ENCODE data around the gene GNPDA1.
"Not testable (repeated sequence)": the region's sequence is repeated elsewhere in the genome, so short reads cannot be mapped to it uniquely, and the experiment has no call there.

The GNPDA1 gene

DNA sequence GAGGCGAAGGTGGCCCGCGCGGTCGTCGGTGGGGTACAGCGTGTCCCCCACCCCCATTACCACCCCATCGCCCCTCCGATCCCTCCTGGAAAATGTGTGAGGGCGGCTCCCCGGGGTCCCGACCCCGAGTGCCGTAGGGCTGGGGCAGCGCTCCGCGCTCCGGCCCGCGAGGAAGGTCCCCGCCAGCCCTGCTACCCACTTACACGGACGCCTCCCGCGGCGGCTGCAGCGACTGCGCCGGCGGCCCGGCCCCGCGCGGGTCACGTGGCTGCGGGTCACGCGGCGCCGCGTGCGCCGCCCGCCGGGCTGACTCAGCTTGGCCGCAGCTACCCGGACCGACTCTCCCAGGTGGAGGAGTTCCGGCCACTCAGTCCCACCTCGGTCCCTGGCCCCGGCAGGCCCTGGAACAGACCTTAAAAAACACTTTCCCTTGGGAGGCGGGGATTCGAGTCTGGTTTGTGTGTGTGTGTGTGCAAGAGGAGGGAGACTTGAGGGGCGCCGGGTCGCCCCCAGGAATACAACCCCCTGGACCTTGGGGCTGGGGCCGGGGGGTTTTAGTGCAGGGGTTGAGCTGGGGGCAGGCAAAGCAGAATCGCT is at the start of gene GNPDA1:
TSS of gene GNPDA1 (minus strand) at position 236 of the 597 bp plus-strand sequence. CDS start 992 bp downstream, outside the sequence.
- peak; percentile 93 for DNase-seq

DNA sequence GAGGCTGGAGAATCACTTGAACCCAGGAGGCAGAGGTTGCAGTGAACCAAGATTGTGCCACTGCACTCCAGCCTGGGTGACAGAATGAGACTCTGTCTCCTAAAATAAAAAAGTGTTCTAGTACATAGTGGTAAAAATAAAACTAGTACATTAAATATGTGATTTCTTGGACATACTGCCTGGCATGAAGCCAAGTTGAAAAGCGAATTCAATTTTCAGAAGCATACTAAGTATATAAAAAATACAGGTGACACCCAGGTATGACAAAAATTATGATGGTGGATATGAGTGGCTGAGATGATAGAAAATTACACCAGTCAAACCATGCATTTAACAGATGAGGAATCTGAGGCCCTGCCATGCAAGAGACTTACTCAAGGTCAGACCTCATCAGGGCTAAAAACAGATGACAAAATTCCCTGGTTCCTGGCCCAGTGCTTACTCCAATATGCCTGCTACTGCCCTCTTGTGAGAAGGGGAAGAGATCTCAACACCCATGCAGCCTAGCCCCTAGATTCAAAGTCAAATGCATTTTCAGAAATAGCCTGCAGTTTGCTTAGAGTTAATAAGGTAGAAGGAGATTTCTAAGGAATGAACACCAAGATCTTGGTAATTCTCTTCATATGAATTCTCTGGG is 46.6 kb upstream of the GNPDA1 start:
- DNase-seq = no peak

DNA sequence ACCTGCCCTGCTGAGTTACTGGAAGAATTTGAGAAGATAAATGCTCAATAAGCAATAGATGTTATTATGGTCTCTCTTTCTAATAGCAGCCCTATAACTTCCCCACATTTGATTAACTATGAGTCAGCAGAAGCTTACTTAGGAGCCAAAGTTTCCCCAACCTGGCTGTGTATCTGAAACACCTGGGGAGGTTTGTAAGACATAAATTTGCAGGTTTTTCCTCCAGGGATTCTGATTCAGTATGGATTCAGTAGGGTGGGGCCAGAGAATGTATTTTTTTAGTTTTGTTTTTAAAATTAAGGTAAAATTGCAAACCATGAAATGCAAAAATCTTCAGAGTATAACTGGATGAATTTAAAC is 44.9 kb upstream of the GNPDA1 start:
- no peak for DNase-seq

DNA sequence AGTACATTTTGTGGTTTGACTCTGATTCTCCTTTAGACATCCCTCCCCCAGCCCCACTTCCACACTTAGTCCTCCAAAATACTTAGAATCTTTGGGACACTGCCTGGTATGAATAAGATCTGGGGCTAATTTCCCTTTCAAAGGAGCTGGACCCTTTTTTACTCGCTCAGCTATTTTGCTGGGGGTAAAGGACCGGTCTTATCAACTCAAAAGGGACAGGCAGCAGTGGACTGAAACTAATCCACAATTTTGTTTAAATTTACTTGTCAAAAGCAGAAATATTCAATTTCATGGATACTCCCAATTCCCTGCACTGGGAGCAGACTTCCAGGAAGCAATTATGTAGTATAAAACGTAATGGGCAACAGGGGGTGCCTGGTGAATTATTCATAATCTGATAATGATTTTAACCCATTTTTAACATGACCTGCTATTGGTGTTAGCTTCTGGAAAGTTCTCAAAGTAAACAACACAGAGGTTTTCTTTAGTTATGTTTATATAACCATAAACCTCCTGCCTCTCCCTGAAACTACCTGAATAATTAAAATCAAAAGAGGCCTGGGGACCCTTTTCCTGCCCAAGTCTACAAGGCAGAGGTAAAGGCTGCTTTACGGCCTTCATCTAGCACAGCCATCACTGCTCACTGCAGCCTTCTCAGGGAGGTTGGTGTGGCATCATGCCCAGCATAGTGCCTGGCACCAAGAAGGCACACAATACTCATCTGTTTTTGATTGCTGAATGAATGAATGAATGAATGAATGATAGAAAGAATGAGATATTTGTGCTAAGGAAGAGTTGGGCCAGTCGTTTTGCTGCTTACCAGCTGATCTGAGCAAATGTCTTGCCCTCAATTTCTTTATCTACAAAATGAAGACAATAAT is 44.2 kb upstream of the GNPDA1 start:
- no peak for DNase-seq

DNA sequence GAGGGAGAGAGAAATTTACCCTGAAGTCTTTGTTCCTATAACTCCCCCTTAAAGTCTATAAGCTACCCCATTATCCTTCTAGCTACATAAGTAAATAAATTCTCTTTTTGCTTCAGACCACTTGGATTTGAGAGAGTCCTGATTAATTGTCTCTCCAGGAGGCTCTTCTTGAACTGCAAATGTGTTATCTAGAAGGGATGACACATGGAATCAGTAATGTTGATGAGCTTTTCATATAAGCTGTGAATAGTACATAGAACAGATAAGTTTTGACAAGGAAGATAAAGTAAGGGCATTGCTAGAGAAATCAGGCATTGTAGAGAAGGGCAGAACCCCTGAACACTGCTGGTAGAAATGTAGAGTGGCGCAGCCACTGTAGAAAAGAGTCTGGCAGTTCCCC is 42.5 kb upstream of the GNPDA1 start:
- DNase-seq = no peak

DNA sequence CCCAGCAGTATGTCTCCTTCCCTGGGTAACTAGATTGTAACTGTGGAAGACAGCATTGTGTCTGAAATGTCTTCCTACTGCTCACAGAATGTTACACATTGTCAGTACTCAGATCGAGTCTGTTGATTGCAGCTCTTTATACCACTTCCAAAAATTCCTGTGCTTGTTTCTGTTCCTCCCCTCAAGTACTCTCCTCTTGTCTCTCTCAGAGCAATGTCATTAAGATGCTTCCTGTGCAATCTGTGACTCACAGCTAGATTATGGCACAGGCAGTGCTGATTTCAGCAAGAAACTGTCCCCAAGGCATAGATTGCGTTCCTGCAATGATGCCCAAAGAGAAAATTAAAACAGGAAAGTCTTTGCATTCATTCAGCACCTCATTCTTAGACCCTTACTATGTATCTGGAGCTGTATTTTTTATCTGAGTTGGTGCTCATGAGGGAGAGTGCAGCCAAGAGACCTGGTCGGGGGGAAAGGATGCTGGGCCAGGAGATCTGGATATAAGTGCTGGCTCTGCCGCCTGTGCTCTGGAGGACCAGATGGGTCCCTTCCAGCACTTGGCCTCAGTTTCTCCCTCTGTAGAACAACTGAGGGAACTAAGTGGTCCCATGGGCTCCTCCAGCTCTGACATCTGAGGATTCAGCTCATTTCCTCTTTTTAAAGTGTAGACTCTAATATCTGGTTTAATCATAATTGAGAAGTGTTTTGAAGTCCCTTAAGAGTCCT is 40.8 kb upstream of the GNPDA1 start:
- DNase-seq = peak; percentile 89

DNA sequence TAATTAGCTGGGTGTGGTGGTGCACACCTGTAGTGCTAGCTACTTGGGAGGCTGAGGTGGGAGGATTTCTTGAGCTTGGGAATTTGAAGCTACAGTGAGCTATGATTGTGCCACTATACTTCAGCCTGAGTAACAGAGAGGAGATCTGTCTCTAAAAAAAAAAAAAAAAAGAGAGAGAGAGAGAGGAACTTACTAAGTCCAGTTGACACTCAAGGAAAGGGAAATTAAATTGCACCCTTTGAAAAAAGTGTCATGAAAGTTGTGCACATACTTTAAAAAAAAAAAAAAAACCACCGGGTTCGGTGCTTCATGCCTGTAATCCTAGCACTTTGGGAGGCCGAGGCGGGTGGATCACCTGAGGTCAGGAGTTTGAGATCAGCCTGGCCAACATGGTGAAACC is 39.2 kb upstream of the GNPDA1 start:
- DNase-seq = not testable (repeated sequence)

DNA sequence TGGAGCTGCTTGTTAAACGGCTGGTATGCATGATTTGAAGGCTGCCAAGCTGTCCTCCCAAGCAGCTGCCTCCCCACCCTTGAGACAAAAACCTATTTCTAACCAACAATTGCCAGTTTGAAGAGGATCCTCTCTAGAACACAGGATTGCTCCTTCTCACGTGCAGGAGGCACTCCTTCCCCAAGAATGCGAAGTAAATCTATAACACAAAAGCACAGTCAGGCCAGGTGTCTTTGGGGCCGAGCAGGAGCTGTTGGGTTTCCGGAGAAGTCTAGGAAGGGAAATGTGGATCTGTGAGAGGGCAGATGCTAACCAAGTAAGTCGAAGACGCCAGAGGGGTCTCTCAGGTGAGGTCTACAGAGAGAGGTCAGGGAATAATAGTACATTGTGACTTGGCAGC is 35.4 kb upstream of the GNPDA1 start:
- no peak for DNase-seq

DNA sequence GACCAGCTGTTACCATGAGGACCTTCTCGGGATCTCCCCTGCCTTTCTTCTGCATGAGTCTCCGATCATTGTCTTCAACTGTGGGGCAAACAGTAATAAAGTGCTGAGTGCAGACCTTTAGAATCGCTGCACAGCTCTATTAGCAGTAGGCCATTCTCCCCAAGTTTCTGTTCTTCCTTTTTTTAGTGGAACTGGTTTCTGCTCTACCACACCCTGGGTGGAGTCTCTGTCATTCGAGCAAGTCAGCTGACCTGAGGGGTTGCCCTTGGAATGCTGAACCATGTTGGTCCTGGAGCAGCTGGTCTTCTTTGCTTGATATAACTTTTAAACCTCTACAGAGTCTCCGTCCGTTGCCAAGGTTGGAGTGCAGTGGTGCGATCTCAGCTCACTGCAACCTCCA is 33.4 kb upstream of the GNPDA1 start:
- no peak for DNase-seq

DNA sequence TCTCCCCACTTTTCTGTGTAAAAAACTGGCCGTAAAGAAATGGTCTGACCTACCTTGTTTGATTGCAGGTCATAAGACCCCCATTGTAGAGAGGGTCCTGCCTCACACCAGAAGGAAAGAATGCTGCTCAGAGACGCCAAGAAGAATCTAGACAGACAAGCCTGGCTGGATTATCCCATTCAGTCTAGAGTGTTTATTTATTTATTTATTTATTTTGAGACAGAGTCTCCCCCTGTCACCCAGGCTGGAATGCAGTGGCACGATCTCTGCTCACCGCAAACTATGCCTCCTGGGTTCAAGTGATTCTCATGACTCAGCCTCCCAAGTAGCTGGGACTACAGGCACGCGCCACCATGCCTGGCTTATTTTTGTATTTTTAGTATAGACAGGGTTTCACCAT is 28.1 kb upstream of the GNPDA1 start:
- DNase-seq = peak; percentile 22

DNA sequence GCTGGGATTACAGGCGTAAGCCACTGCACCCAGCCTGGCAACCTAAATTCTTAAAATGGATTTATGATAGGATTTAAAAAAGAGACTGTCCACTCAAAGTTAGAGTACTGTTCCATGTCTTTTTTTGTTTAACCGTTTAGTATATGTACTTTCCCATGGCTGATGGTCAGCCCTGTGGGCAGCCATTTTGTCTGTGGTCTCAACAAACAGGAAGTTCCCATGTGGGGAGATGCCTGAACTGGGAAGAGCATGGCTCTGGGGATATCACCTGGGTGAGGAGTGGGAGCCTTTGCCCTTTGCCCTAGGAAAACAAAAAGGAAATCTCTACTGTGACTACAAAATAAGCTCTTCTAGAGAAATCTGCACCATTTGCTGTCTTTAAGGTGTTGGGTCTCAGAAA is 27.5 kb upstream of the GNPDA1 start:
- DNase-seq = peak; percentile 19

DNA sequence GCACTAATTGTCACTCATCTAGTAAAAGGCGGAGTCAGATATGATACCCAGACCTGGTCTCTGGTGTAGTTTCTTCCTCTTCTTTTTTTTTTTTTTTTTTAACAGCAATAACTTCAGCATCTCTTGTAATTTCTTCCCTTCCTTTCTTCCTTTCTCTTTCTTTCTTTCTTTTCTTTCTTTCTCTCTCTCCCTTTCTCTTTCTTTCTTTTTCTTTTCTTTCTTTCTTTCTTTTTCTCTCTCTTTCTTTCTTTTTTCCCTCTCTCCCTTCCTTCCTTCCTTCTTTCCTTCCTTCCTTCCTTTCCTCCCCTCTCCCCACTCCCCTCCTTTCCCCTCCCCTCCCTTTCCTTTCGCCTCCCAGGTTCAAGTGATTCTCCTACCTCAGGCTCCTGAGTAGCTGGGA is 25.9 kb upstream of the GNPDA1 start:
- DNase-seq = no peak

DNA sequence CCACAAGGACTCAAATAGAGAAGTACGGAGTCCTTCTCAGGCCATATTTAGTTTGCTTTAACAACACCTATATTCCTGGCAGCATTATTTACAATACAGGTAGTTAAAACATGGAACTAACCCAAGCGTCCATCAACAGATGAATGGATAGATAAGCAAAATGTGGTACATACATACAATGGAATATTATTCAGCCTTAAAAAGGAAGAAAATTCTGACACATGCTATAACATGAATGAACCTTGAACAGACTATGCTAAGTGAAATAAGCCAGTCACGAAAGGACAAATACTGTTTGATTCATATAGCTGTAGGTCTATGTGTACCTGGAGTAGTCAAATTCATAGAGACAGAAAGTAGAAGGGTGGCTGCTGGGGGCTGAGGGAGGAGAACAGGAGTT is 24.8 kb upstream of the GNPDA1 start:
- not testable (repeated sequence) for DNase-seq

DNA sequence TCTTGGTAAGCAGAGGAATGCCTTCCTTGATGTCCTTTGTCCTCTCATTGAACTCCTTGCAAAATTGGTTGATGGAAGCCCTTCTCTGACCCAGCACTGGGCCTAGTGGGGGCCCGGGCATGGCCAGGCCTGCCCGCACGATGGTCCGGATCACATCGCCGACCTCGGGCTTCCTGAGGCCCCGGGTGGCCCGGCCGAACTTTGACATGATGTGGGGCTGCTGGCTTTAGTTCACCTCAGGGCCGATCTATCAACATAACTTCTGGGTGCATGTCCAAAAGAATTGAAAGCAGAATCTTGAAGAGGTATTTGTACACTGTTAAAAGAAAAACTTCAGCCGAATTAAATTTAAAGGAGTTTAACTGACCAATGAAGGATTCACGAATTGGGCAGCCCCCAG is 24.1 kb upstream of the GNPDA1 start:
- DNase-seq = peak; percentile 24

DNA sequence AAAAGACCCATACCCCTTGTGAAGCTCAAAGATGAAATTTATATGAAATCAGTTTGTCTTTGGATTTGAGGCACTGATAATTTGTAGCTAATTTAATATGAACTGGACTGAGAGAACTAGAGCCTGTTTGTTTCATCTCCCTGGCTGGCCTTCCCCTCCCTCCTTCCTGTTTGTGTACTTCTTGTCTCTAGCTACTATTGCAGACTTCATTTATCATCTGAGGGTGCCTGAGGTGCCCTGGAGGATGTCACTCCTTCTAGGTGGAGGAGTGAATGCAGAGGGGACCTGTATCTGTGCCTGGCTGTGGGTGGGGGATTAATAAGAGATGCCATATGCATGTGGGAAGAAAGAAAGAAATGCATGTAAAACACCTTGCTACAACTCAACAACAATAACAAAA is 22.2 kb upstream of the GNPDA1 start:
- peak; percentile 21 for DNase-seq

DNA sequence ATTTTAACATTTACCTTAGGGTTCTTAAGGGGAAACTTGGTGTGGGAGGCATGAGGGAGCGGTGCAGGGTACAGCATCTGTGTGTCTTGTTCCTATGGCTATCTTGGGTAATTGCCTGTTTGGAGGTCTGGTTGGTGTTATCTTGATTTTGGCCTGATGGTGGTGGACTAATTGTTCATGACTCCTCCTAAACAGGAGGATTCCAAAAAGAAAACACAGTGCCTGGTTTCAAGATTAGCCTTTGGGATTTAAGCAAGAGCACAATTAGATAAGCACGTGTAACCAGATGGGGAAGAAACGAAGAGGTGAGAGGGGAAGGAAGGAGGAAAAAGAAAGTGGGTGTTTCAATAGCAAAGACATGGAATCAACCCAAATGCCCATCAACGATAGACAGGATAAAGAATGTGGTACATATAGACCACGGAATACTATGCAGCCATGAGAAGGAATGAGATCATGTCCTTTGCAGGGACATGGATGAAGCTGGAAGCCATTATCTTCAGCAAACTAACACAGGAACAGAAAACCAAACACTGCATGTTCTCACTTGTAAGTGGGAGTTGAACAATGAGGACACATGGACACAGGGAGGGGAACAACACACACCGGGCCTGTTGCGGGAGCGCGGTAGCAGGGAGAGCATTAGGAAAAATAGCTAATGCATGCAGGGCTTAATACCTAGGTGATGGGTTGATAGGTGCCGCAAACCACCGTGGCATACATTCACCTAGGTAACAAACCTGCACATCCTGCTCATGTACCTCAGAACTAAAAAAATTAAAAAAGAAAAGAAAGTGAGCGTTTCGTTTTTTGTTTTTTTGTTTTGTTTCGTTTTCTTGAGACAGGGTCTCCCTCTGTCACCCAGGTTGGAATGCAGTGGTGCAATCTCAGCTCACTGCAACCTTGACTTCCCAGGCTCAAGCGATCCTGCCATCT is 21.1 kb upstream of the GNPDA1 start:
- peak; percentile 45 for DNase-seq

DNA sequence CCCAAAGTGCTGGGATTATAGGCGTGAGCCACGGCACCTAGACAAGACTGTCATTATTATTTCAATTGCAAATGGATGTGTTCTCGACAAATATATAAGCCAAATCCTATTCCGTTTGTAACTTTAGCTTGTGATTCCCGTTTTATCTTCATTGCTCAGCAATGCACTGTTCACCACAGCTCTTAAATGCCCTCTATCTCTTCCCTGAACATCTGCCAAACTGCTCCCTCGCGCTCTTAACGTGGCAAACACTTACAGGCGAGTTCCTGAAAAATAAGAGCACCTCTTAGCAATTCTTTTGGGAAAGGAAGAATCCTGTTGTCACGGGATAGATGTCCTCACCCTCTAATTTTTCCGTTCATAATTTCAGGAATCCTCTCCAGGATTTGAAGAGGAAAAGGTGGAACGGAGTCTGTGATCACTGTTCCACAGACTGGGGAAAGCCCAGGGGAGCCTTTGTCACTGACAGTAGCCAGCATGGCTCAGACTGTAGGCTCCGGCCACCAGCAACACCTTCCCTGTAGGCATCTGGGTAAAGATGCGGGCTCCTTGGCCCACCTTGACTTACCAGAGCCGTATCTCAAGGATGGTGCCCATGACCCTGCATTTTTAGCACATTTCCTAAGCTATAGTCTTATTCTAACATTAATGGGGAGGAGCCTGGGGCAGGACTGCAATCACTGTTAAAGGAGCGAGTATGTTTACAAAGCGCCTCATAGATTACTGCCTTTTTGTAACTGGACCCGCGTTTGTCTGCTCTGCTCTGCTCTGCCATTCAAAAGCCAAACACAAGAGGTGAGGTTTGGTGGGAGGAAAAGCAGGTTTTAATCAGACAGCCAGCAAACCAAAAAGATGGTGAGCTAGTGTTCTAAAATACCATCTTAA is 20.2 kb upstream of the GNPDA1 start:
- peak; percentile 40 for DNase-seq

DNA sequence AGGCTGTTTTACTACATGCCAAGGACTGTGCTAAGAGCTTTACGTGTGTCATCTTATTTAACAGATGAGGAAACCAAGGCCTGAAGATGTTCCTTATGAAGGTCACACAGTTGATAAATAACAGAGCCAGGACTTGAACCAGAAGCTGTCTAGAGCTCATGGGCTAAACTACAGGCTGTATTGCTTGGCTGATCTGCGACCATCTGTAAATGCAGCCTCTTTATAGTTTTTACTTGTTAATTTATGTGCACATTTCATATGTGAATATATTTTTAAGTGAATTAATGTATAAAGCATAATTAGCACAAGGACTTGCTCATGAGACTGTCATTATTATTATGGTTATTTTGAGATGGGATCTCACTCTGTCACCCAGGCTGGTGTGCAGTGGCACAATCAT is 19.3 kb upstream of the GNPDA1 start:
- no peak for DNase-seq

DNA sequence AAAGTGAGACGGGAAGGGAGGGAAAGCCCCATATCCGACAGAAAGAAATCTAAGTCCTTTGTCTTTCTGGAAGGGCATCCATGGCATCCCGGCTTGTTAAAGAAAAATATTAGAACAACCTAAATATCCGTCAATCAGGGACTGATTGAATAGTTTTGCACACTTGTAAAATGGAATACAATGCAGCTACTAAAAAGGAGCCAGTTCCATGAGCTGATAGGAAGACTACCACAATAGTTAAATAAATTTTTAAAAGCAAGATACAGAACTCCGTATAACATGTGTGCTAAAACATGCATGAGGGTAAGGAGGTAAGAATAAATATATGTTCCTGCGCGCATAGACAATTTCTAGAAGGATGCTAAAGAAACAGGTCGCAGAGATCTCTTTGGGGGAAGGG is 12.8 kb upstream of the GNPDA1 start:
- no peak for DNase-seq

DNA sequence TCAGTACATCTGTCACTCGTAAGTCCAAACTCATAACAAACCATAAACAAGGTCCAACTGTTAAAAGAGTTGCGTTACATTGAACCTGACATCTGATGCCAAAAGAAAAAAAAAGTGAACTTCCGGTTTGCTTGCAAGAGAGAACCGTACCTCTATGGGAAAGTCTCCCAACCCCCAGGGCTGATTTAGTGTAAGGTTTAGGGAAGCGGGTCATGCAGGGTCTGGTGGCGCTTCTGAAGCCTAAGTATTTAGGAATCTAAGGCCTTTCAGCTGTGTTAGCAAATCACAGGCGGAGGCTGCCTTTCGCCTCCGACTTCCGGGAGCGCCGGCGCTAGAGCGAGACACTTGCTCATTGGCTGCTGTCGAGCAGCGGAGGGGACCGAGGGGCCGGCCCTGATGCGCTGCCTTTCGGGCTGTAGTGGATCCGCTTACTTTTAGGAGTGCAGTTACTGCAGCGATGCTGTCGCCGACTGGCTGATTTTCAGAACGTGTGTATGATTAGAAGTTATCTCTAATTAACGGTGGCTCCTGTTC is 12.0 kb upstream of the GNPDA1 start:
- DNase-seq = peak; percentile 98

DNA sequence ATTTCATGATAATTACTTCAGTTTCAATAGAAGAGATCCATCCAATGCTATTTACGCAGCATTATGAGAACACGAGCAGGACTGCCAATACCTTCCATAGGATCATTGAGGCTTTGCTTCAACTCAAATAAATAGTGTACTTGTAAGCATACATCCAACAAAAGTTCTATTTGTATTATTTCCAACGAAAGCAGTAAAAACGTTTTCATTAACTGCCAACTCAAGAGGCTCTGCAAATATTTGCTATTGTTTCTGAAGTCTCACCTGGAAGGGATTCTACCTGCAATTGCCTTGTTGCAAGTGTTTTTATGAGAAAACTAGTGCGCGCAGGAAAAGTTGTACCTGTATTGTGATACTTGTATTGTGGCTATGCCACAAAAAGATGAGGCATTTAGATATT is 11.0 kb upstream of the GNPDA1 start:
- no peak for DNase-seq

All from islet precursor cell (in vitro differentiated cells).